Uterus (tissue), 2 donors: ENCODE measurements around the gene RAPGEF6.

Source experiments
- CTCF ChIP-seq, 4 experiments: fragments of 200-600 bp in 2 of 4; fragments of 450-650 bp in 2 of 4; sonication (generic) in 2 of 4; IDR thresholded peaks; one replicate each; pipeline ENCODE4 v1.5.1; 2016 to 2019; ENCODE audit warnings: antibody characterized with exemption in 4 of 4, mild to moderate bottlenecking in 2 of 4, moderate library complexity in 1 of 4
- POLR2A ChIP-seq, 2 donors: fragments of 450-650 bp; IDR thresholded peaks; one replicate each; pipeline ENCODE4 v1.6.1; 2016; ENCODE audit warnings: antibody characterized with exemption in 2 of 2, mild to moderate bottlenecking in 1 of 2, moderate library complexity in 1 of 2

- TF ChIP-seq POLR2A (IDR thresholded peaks at IDR 0.05) (no peak), CTCF (IDR thresholded peaks at IDR 0.05) (no peak)
Measured at GRCh38 chr5:131381021-131381420, 254.0 kb downstream of the RAPGEF6 start.
